HG03103 (cell line): Measurements from ENCODE around the gene CANT1.

ENCODE experiments used
- ATAC-seq: cut with Tn5 transposase; IDR thresholded peaks from one replicate; pipeline ENCODE4 v1.9.1; 2021; ENCODE audit warnings: low read depth; ENCODE audit not compliant: unreplicated experiment

The CANT1 gene

DNA sequence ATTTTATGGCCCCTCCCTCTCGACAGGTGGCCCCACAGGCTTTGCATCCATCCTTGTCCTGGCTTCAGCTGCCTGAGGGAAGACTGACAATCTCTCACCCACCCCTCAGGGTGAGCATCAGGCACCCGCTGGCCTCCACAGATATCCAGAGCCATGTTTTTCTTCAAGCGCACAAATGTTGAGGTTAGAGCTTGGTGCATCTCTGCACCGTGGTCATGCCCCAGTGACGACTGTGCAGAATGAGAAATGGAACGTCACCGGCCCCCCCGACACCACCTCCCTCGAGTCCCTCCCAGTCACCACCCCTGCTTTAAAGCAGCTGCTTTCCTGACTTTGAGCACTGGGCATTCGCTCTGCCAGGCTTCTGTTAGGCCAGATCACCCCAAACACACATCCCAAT lies 64.6 kb downstream of the CANT1 start:
- ATAC-seq = no peak

DNA sequence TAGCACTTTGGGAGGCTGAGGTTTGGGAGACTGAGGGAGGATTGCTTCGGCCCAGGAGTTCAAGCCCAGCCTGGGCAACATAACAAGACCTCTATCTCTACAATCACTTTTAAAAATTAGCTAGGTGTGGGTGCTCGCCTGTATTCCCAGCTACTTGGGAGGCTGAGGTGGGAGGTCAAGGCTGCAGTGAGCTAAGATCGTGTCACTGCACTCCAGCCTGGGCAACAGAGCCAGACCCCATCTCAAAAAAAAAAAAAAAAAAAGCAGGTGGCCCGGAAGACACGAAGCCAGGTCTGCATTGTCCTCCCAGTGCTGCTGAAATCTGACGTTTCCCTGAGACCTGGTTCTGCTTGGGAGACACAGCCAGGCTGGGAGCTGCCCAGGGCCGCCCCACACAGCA lies 65.5 kb downstream of the CANT1 start:
- no peak for ATAC-seq
